K562 (cell line): ENCODE measurements around the gene SRGAP3. TPM values are rescaled to one million over a fixed set of nuclear protein-coding genes. Genes with fewer than 3 reads are reported as not detected.

Experiments used
- ATAC-seq: fragments of 200-7000 bp; cut with Tn5 transposase; 3 replicates; pipeline ENCODE4 v1.9.1; 2020; ENCODE audit warnings: moderate library complexity
- BruUV-seq: library from RNA; stranded (reverse); fragments of 400-500 nt; replicated peaks from 2 replicates; lab custom pipeline; 2021; lab: Mats Ljungman, UMichigan
- CTCF ChIA-PET: fragments of 300-600 bp; formaldehyde crosslinking; extraction: SDS; loops from one replicate; lab custom pipeline; 2021; ENCODE audit warnings: low intra/inter-chr PET ratio; lab: Yijun Ruan, JAX
- POLR2A ChIA-PET: fragments of 300-600, 350-650 bp; sonication (Branson Sonifier 250); formaldehyde crosslinking; extraction: SDS; loops from one replicate; lab custom pipeline; 2021; ENCODE audit warnings: antibody characterized with exemption, inconsistent platforms; lab: Yijun Ruan, JAX
- DNase-seq, 4 experiments: peaks; one replicate each; pipeline versions ENCODE4 v3.0.0 to v3.0.0-alpha.2; 2011 to 2018; ENCODE audit warnings: low spot score in 3 of 4, mixed read lengths in 3 of 4; ENCODE audit errors: extremely low read depth in 1 of 4
- FAIRE-seq: peaks from 2 replicates; lab custom pipeline; 2011; peaks lifted over from hg19 to GRCh38; lab: Jason Lieb, UNC
- H2AFZ ChIP-seq: 2 replicates; pipeline ENCODE4 v1.6.0; 2011; ENCODE audit warnings: low read depth, low read length, control low read depth, inconsistent platforms
- H3K27ac ChIP-seq: fragments of 200-600 bp; 3 replicates; pipeline ENCODE4 v1.8.0; 2011; ENCODE audit warnings: low read depth, mild to moderate bottlenecking, control low read depth, inconsistent platforms, low read length, moderate library complexity, mixed read lengths; ENCODE audit errors: extremely low read depth
- H3K27me3 ChIP-seq, 2 experiments: fragments of 300-600 bp in 1 of 2; 2 replicates in 1 of 2; 3 replicates in 1 of 2; pipeline versions ENCODE4 v1.6.0 to v1.8.0; 2011; ENCODE audit warnings: inconsistent platforms in 2 of 2, low read length in 2 of 2, mild to moderate bottlenecking in 1 of 2, mixed read lengths in 1 of 2, moderate library complexity in 1 of 2; ENCODE audit not compliant: control insufficient read depth in 2 of 2, insufficient read depth in 2 of 2
- H3K36me3 ChIP-seq: fragments of 300-600 bp; 3 replicates; pipeline ENCODE4 v1.8.0; 2011; ENCODE audit warnings: mild to moderate bottlenecking, low read length, inconsistent platforms; ENCODE audit not compliant: control insufficient read depth, insufficient read depth
- H3K4me1 ChIP-seq, 2 experiments: fragments of 200-600 bp in 1 of 2; replicated peaks in 1 of 2; 2 replicates in 1 of 2; 3 replicates in 1 of 2; pipeline versions ENCODE4 v1.5.1 to v1.8.0; 2011; ENCODE audit warnings: inconsistent platforms in 2 of 2, low read length in 2 of 2, mild to moderate bottlenecking in 1 of 2, mixed read lengths in 1 of 2, moderate library complexity in 1 of 2; ENCODE audit not compliant: control insufficient read depth in 2 of 2, insufficient read depth in 2 of 2
- H3K4me2 ChIP-seq: 2 replicates; pipeline ENCODE4 v1.6.1; 2011; ENCODE audit warnings: low read length, control low read depth, inconsistent platforms, mixed read lengths; ENCODE audit not compliant: insufficient read depth
- H3K4me3 ChIP-seq: fragments of 200-600 bp; sonication (generic), shearing (Covaris generic); 2 replicates; pipeline ENCODE4 v1.5.1; 2016; ENCODE audit warnings: control low read depth, inconsistent platforms
- H3K79me2 ChIP-seq: fragments of 200-600 bp; 3 replicates; pipeline ENCODE4 v1.8.0; 2011; ENCODE audit warnings: low read length, inconsistent platforms; ENCODE audit not compliant: control insufficient read depth, insufficient read depth
- H3K9ac ChIP-seq, 2 experiments: 2 replicates each; pipeline versions ENCODE4 v1.6.0 to v1.6.1; 2011; ENCODE audit warnings: low read depth in 2 of 2, low read length in 2 of 2, control low read depth in 1 of 2, inconsistent platforms in 1 of 2, mild to moderate bottlenecking in 1 of 2, mixed read lengths in 1 of 2; ENCODE audit not compliant: insufficient read depth in 1 of 2
- H3K9me1 ChIP-seq: one replicate; pipeline ENCODE4 v1.6.0; 2011; ENCODE audit warnings: inconsistent platforms, mild to moderate bottlenecking, low read length, moderate library complexity; ENCODE audit not compliant: control insufficient read depth, insufficient read depth
- H3K9me3 ChIP-seq: replicated peaks from 2 replicates; pipeline ENCODE4 v1.5.1; 2011; ENCODE audit warnings: low read depth, low read length, inconsistent platforms; ENCODE audit not compliant: control insufficient read depth, insufficient read depth
- H4K20me1 ChIP-seq: replicated peaks from 2 replicates; pipeline ENCODE4 v1.6.1; 2011; ENCODE audit warnings: low read length, inconsistent platforms, mixed read lengths; ENCODE audit not compliant: control insufficient read depth, insufficient read depth
- NONO ChIP-seq, 2 experiments: fragments of 200-400 bp in 1 of 2; fragments of 450-650 bp in 1 of 2; formaldehyde crosslinking in 1 of 2; IDR thresholded peaks; 2 replicates each; pipeline ENCODE4 v1.6.1; 2017; ENCODE audit warnings: low read depth in 2 of 2, mild to moderate bottlenecking in 2 of 2, moderate library complexity in 2 of 2, low read length in 1 of 2
- RREB1 ChIP-seq: fragments of 250-450 bp; sonication (Bioruptor Pico); IDR thresholded peaks from 2 replicates; pipeline ENCODE4 v1.4.0; 2020
- ZBTB7A ChIP-seq: IDR thresholded peaks from 2 replicates; pipeline ENCODE4 v1.6.1; 2011; ENCODE audit warnings: low read depth, mild to moderate bottlenecking, low read length, moderate library complexity, borderline replicate concordance; ENCODE audit not compliant: control insufficient read depth
- WGBS: fragments of 100-300 bp; shearing (Covaris generic); methylation state at CpG from one replicate; pipeline ENCODE4 v1.1.6; 2016; ENCODE audit warnings: low coverage, mixed read lengths; ENCODE audit not compliant: insufficient coverage; ENCODE audit errors: missing lambda C conversion rate; 5-methylcytosine and 5-hydroxymethylcytosine counted together
- in situ Hi-C: fragments of 300-500 bp; cut with MboI; formaldehyde crosslinking; loops from 4 replicates; pipeline ENCODE4 v1.15.0; 2018; ENCODE audit warnings: inconsistent platforms, mixed read lengths
- intact Hi-C: fragments of 100-400 bp; cut with micrococcal nuclease; formaldehyde crosslinking; loops from 2 replicates; pipeline ENCODE4 v1.14.2; 2022
- polyA plus RNA-seq, 8 experiments: library from polyadenylated mRNA; depleted of rRNA in 4 of 8; stranded (reverse) in 5 of 8; unstranded in 3 of 8; fragments of >200 nt; fragmentation: Nextera tagmentation in 2 of 8; fragmentation: Illumina TruSeq in 1 of 8; extraction: Ambion mirVana in 2 of 8; extraction: Trizol in 1 of 8; gene quantifications; 2 replicates each; pipeline versions ENCODE4 v1.2.1 to v1.2.3, GENCODE V29; 2011 to 2014; ENCODE audit warnings: inconsistent platforms in 1 of 8, missing spikeins in 1 of 8
- total RNA-seq, 7 experiments: library from RNA; depleted of rRNA in 6 of 7; stranded (reverse); fragments of >200 nt in 6 of 7; fragmentation: Illumina TruSeq in 2 of 7; extraction: Trizol in 2 of 7; gene quantifications; 2 replicates each; pipeline versions ENCODE4 v1.2.1 to v1.2.3, GENCODE V29; 2011 to 2021; ENCODE audit warnings: low replicate concordance in 1 of 7
- TF ChIP-seq, protein P1 (sequence below): fragments of 200-800 bp; sonication (Bioruptor generic); IDR thresholded peaks from 2 replicates; pipeline ENCODE4 v1.6.1; 2017; ENCODE audit warnings: missing genetic modification characterization, missing compliant biosample characterization

The SRGAP3 gene
- total and polyA plus RNA-seq, 9 of the 15 experiments (the other 6 are each of a cell fraction or from before 2014, with no cell fraction given): 0.11 to 0.85 (median 0.35) TPM; not detected in 2

- Histone ChIP-seq H3K4me1 (peaks cover 0 to 1% of the 10 kb centered on the region in 2 experiments; a peak in 2 of 5 replicates), H2AFZ (no peak overlapping the region), H3K27ac (no peak overlapping the region), H3K36me3 (no peaks in the 10 kb centered on the region), H3K79me2 (no peaks in the 10 kb centered on the region), H3K27me3 (peaks cover 35 to 52% of the 10 kb centered on the region in 2 experiments), H3K9me1 (no peaks in the 10 kb centered on the region), H3K9ac (no peak overlapping the region), H3K9me3 (no peaks in the 10 kb centered on the region), H3K4me3 (no peak overlapping the region), H4K20me1 (no peaks in the 10 kb centered on the region; the same call in 1 of the 2 replicates), H3K4me2 (no peak overlapping the region)
- in situ Hi-C loops (loop anchor here (5.0 kb wide), 1 partner anchor 73 kb away; no protein-coding TSS in a partner anchor), intact Hi-C loops (no loop called here)
- no TSS peak for BruUV-seq
- ChIA-PET POLR2A (interaction anchor here (0.8 to 2.0 kb wide), 2 partner anchors 14 to 182 kb away, joined by 3 to 6 read pairs; no protein-coding TSS in a partner anchor), CTCF (no interaction called here)
- no peak for FAIRE-seq
- no peak for ATAC-seq
- TF ChIP-seq RREB1 (CRISPR knock-in tag) (no peak), NONO (IDR thresholded peaks at IDR 0.05; ENCODE audit: low read depth in 2 of 2, low read length in 1 of 2) (no peak), ZBTB7A (no peak)
- TF ChIP-seq, protein P1, sequence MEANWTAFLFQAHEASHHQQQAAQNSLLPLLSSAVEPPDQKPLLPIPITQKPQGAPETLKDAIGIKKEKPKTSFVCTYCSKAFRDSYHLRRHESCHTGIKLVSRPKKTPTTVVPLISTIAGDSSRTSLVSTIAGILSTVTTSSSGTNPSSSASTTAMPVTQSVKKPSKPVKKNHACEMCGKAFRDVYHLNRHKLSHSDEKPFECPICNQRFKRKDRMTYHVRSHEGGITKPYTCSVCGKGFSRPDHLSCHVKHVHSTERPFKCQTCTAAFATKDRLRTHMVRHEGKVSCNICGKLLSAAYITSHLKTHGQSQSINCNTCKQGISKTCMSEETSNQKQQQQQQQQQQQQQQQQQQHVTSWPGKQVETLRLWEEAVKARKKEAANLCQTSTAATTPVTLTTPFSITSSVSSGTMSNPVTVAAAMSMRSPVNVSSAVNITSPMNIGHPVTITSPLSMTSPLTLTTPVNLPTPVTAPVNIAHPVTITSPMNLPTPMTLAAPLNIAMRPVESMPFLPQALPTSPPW (CRISPR knock-in tag): peak; percentile 34; the same call in 1 of the 2 replicates
- DNase-seq: no peak
- WGBS: 0% methylated on average over 7 of the region's 7 CpGs
These were observed 20.1 kb downstream of the SRGAP3 start for GRCh38 chr3:9229325-9229724.
